Testis (tissue), 2 donors: ENCODE measurements around the gene VPS8.

Experiments used
- CTCF ChIP-seq, 3 experiments: fragments of 450-650 bp in 2 of 3; fragments of 200-600 bp in 1 of 3; sonication (generic) in 1 of 3; IDR thresholded peaks; one replicate each; pipeline ENCODE4 v1.5.1; 2016 to 2019; ENCODE audit warnings: antibody characterized with exemption in 3 of 3, mild to moderate bottlenecking in 2 of 3, moderate library complexity in 1 of 3
- POLR2A ChIP-seq: fragments of 450-650 bp; IDR thresholded peaks from one replicate; pipeline ENCODE4 v1.6.1; 2017; ENCODE audit warnings: antibody characterized with exemption, mild to moderate bottlenecking, moderate library complexity

- TF ChIP-seq CTCF (IDR thresholded peaks at IDR 0.05), result no peak
- TF ChIP-seq POLR2A, result no peak
Measured at GRCh38 chr3:184848934-184849333, 37.0 kb downstream of the VPS8 start.
